HG02763 (cell line): ENCODE results near the gene AFAP1L2.

ENCODE experiments used
- ATAC-seq: cut with Tn5 transposase; IDR thresholded peaks from one replicate; pipeline ENCODE4 v1.9.1; 2021; ENCODE audit warnings: mild to moderate bottlenecking, moderate library complexity; ENCODE audit not compliant: unreplicated experiment

Gene AFAP1L2

DNA sequence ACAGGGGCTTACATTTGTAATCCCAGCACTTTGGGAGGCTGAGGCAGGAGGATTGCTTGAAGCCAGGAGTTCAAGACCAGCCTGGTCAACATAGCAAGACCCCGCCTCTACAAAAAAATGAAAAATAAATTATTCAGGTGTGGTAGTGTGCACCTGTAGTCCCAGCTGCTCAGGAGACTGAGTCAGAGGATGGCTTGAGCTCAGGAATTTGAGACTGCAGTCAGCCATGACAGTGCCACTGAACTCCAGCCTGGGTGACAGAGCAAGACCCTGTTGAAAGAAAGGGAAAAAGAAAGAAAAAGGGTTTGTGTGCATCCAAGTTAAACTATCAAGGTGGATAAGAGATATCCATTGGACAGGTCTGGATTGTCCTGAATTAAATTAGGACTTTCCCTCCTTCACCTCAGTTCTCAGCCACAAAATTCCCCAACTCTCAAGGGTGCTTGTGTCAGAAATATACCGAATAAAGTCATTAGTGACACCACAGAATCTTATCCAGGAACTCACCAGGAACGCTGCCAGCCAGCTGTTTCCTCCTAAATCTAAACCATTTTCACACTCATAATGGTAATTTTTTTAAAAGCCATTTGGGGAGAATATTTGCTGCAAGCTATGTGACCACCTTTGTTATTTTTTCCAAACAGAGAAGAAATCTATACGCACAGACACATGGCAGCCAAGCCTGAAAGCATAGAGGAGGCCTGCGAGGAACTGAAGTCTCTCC, 12.0 kb downstream of the AFAP1L2 start:
- no peak for ATAC-seq

DNA sequence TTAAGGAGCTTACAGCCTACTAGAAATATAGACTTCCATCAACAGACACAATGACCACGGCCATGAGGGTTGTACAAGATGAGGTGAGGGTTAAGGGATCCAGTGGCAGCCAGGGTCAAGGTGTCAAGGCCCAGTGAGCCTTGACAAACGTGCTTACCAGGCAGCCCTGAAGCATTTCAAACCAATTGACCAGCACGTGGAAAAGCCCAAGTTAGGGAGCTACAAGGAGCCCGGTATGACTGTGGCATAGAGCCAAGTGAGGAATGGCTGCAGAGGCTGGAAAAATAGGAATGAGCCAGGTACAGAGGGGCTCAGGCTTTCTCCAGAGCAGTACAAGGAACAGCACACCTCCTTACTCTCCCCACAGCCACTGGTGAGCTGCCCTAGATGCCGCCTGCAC, 12.7 kb downstream of the AFAP1L2 start:
- no peak for ATAC-seq

DNA sequence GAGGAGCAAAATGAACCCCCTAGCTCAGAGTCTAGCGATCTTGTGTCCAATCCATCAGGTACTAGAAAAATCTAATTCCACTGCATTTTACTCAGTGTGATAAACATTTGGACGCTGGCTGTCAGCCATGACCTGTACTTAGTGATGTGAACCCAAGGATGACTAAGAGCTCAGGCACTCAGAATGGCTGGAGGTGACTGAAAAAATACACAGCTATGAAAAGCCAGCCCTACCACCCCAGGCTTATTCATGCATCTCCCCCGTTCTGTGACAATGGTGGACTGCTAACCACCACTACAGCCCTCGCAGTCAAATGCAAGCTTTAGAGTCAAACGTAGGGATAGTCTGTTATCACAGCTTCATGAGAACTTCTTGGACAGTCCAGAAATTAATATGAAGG, 14.9 kb downstream of the AFAP1L2 start:
- no peak for ATAC-seq

DNA sequence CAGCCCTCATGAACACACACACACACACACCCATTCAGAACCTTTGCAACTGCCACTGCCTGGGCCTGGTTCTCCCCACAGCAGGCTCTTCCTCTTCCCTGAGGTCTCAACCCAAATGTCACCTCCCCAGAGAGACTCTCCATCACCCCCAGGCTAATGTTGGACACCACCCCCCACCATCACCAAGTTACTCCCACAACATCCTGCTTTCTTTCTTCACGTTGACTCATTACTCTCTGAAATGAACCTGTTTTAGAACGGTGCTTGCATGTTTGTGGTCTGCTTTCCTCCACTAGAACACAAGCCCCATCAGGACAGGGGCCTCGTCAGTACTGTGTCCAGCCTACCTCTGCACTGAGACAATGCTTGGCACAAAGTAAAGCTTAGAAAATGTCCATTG, 16.0 kb downstream of the AFAP1L2 start:
- ATAC-seq = no peak

DNA sequence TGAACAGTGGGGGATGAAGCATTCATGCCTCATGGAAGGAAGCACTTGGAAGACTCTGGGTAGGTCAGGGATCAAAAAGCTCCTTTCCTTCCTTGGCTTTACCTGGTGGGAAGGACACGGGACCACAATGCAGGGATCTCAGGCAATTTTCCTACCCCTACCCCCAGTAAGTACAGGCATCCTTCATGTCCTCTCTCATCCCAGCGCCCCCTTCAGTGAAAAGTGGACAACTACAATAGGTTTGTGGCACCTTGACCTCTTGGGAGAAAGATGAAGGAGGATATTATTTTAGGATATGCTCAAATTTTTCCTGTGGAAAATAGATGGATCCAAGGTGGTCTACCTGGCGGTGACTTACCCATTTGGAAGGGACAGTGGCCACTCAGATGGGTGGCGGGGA, 16.5 kb downstream of the AFAP1L2 start:
- no peak for ATAC-seq

DNA sequence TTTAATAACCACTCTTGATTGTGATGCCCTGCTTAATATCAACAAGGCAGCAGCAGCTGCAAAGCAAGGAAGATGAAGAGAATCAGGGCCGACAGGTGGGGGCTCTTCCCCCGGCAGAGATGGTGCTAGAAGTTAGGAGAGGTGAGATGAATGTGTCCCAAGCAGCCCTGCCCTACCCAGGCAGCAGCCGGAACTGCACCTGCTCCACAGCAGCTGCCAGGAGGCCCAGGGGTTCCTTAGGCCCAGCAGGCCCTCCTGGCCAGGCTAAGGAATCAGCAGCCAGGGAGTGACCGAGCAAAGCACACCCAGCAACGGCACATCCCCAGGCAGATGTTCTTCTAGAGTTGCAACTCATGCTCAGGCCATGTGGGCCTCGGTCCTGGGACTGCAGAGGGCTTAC, 17.9 kb downstream of the AFAP1L2 start:
- no peak for ATAC-seq

DNA sequence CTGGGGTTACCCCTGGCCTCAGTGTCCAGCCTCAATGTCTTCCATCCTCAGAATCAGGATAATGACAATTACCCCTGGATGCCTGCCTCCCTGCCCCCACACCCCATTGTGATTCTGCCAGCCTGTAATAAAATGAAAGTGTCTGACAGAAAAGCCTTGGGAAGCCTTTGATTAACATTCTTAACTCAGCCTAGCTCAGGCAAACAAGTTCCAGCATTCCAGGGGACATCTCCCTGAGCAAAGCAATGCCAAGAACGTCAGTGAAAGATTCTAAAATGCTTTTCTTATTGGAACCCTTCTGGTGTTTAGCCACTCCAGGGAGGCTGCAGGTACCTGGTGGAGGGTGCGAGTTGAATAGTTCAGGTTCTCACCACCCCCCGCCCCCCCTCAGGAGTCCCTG, 18.7 kb downstream of the AFAP1L2 start:
- no peak for ATAC-seq

GRCh38 chr10:114384601-114385000, 19.7 kb downstream of the AFAP1L2 start:
- ATAC-seq = no peak

GRCh38 chr10:114384181-114384580, 20.1 kb downstream of the AFAP1L2 start:
- no peak for ATAC-seq

- no peak for ATAC-seq
Observed at GRCh38 chr10:114380797-114381196, 23.5 kb downstream of the AFAP1L2 start.

DNA sequence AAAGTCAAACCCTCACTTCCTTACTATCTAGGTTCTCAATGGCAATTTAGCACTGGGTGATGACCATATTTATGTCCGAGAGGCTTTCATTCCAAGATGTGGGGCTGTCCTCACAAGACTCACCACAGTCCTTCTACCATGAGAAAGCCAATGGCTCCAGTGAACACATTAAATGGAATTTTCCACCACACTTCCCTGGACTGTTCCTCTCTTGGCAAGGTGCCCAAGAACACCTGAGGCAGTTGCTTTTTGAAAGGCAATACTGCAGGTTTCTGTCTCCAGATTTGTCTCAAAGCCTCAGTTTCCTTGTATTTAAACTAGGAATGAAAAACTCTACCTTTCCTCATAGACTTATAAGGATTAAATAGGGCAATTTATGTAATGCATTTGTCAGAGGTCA, 24.2 kb downstream of the AFAP1L2 start:
- no peak for ATAC-seq

DNA sequence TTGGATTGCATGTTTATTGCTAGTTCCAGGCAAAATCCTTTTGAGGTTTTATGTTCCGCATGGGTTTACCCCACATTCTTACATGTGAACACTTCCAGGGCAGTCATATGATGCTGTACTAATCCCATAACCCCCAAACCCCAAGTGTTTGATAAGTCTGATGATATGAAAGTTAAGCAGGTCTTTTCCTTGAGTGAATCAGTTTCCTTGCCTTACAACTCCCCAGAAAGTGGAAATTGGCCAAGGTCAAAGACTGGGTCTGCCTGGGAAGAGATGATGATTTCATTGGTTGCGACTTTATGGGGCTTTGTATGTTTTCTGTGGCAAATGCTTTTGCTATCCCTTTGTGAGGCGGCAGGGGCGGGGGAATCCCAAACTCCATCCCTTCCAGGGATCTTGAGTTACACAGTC, 24.7 kb downstream of the AFAP1L2 start:
- ATAC-seq = no peak

DNA sequence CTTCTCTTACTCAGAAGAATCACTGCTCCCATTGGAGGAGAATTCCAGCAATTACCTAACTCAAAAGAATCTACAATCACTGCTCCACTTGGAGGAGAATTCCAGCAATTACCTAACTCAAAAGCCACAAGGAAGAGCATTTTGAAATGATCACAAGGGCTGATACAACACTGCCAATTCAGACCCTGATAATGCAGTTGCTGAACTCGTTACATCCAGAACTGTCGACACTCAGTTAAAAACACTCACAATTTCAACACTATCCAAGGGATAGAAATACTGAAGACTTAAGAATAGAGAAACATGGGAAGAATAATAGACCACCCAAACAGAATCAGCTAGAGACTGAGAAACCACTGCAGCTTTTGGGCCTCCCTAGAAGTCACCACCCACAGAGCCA, 27.8 kb downstream of the AFAP1L2 start:
- no peak for ATAC-seq

DNA sequence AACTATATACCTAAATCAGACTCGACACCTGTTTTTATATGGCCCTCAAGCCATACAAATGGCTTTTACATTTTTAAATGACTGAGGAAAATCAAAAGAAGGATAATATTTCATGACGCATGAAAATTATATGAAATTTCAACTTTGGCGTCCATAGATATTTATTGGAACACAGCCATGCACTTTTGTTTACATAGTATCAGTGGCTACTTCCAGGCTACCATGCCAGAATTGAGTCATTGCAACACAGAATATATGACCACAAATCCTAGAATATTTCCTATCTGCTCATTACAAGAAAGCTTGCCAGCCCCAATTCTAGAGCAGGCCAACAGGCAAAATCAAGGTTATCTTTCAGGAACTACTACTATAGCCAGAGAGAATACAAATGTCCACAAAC, 29.3 kb downstream of the AFAP1L2 start:
- ATAC-seq = no peak

- ATAC-seq = no peak
Observed at GRCh38 chr10:114374053-114374791, 30.1 kb downstream of the AFAP1L2 start.

DNA sequence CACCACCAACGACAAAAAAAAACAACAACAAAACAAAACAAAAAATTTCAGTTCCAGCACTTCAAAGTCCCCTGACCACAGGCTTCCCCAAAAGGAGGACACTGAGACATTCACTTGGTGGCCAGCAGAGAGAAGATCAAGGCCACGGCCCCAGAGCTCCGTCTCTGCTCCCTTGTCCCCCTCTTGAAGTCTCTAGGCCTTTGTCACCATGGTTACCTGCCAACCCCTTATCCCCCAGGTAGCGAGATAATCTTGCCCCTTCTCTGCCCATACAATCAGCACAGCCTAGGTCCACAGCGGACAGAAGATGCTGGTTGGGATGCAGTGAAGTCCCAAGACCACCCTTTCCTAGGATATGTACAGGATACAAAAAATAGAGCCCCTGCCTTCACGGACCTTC, 30.7 kb downstream of the AFAP1L2 start:
- no peak for ATAC-seq

GRCh38 chr10:114372995-114373394, 31.3 kb downstream of the AFAP1L2 start:
- ATAC-seq = no peak

DNA sequence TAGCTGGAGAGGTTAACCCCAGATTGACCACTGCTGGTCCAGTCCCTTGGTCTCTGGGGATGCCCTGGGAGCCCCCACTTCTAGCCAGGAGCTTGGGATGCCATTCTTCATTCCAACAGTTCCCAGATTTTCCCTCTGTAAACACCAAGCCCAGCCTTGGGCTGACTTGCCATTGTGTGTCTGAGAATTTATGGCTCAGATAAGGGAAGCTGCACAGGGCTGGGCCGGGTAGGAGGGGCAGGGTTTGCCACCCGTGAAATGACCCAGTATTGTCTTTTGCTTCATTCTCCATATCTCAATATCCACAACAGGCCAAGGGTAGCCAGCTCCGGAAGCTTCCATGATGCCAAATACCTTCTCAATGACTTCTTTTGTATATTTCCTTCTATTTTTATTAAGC, 32.1 kb downstream of the AFAP1L2 start:
- ATAC-seq = no peak

DNA sequence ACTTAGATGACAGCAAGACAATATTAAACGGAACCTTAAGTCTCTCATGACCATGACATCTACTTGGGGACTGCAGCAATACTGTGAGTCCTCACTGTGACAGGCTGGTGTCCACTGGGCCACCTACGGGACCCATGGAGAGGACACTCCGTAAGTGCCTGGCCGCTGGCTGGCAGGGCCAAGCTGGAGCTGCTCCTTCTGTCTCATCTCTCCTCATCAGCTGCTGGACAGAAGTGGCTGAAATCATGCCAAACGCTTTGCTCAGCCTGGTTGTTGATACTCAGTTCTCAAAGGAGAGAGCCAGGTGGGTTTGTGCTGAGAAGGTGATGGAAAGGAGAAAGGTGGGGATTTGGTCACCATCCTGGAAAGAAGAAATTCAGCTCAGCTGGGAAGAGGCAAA, 33.3 kb downstream of the AFAP1L2 start:
- ATAC-seq = no peak

GRCh38 chr10:114370199-114370598, 34.1 kb downstream of the AFAP1L2 start:
- ATAC-seq = no peak

DNA sequence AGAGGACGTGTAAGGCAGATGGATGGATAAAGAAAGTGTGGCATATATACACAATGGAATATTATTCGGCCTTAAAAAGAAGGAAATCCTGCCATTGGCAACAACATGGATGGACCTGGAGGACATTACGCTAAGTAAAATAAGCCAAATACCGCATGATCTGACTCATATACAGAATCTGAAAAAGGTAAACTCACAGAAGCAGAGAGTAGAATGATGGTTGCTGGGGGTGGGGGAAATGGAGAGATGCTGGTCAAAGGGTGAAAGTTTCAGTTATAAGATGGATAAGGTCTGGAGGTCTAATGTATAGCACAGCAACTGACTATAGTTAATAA, 36.3 kb downstream of the AFAP1L2 start:
- ATAC-seq = no peak

- ATAC-seq = no peak
Observed at GRCh38 chr10:114367351-114368056, 36.8 kb downstream of the AFAP1L2 start.
